DND-41 (cell line): ENCODE measurements around the gene SART3.

Source experiments
- ATAC-seq: fragments of 200-7000 bp; cut with Tn5 transposase; 3 replicates; pipeline ENCODE4 v1.9.1; 2021; ENCODE audit warnings: low read depth; ENCODE audit not compliant: insufficient read depth
- DNase-seq: peaks from one replicate; pipeline ENCODE4 v3.0.0-alpha.2; 2020
- H2AFZ ChIP-seq: 2 replicates; pipeline ENCODE4 v1.6.0; 2012; ENCODE audit warnings: low read depth, low read length
- H3K27ac ChIP-seq: 2 replicates; pipeline ENCODE4 v1.5.1; 2012; ENCODE audit warnings: low read length, inconsistent platforms
- H3K27me3 ChIP-seq: fragments of 200-600 bp; sonication (generic); 2 replicates; pipeline ENCODE4 v1.6.0; 2012; ENCODE audit warnings: low read length, mild to moderate bottlenecking, inconsistent platforms; ENCODE audit not compliant: insufficient read depth, poor library complexity
- H3K36me3 ChIP-seq: 2 replicates; pipeline ENCODE4 v1.5.1; 2012; ENCODE audit warnings: low read length, inconsistent platforms; ENCODE audit not compliant: insufficient read depth
- H3K4me1 ChIP-seq: 2 replicates; pipeline ENCODE4 v1.5.1; 2012; ENCODE audit warnings: mild to moderate bottlenecking, low read length; ENCODE audit not compliant: insufficient read depth
- H3K4me2 ChIP-seq: 2 replicates; pipeline ENCODE4 v1.6.0; 2012; ENCODE audit warnings: mild to moderate bottlenecking, moderate library complexity, low read length, inconsistent platforms; ENCODE audit not compliant: insufficient read depth
- H3K4me3 ChIP-seq, 2 experiments: fragments of 200-600 bp in 1 of 2; shearing (Covaris generic) in 1 of 2; 2 replicates each; pipeline ENCODE4 v1.5.1; 2012 to 2016; ENCODE audit warnings: inconsistent platforms in 2 of 2, low read length in 2 of 2, mild to moderate bottlenecking in 2 of 2, low read depth in 1 of 2, moderate library complexity in 1 of 2
- H3K79me2 ChIP-seq: 2 replicates; pipeline ENCODE4 v1.6.0; 2012; ENCODE audit warnings: low read length, inconsistent platforms; ENCODE audit not compliant: insufficient read depth
- H3K9ac ChIP-seq: 2 replicates; pipeline ENCODE4 v1.6.0; 2012; ENCODE audit warnings: low read depth, mild to moderate bottlenecking, inconsistent platforms, low read length, moderate library complexity
- H3K9me3 ChIP-seq: 2 replicates; pipeline ENCODE4 v1.5.1; 2012; ENCODE audit warnings: low read length, moderate library complexity, mild to moderate bottlenecking, inconsistent platforms; ENCODE audit not compliant: insufficient read depth, severe bottlenecking
- H4K20me1 ChIP-seq: 2 replicates; pipeline ENCODE4 v1.6.0; 2012; ENCODE audit warnings: low read length; ENCODE audit not compliant: insufficient read depth
- CTCF ChIP-seq: IDR thresholded peaks from 2 replicates; pipeline ENCODE4 v1.5.1; 2012; ENCODE audit warnings: borderline replicate concordance, low read length, moderate library complexity, mild to moderate bottlenecking; ENCODE audit not compliant: poor library complexity, severe bottlenecking; ENCODE audit errors: extremely low read depth
- EZH2 ChIP-seq: IDR thresholded peaks from 3 replicates; pipeline ENCODE4 v1.6.1; 2012; ENCODE audit warnings: borderline replicate concordance, low read depth, mild to moderate bottlenecking, moderate library complexity, low read length, inconsistent platforms; ENCODE audit not compliant: severe bottlenecking

The SART3 gene

GRCh38 chr12:108538616-108539195, 22.3 kb downstream of the SART3 start:
- ATAC-seq (no peak), DNase-seq (no peak)
- no peak overlapping the region for H3K9ac ChIP-seq
- H3K4me1 ChIP-seq, result no peaks in the 10 kb centered on the region
- H3K4me2 ChIP-seq, result no peak overlapping the region
- no peak overlapping the region for H3K4me3 ChIP-seq
- no peaks in the 10 kb centered on the region for H3K27me3 ChIP-seq
- no peaks in the 10 kb centered on the region for H3K9me3 ChIP-seq
- peaks cover 45% of the 10 kb centered on the region; the same call in 1 of the 2 replicates for H4K20me1 ChIP-seq
- H2AFZ ChIP-seq, result no peak overlapping the region
- peaks cover 59% of the 10 kb centered on the region for H3K79me2 ChIP-seq
- no peak for TF ChIP-seq EZH2
- no peak for TF ChIP-seq CTCF
- no peak overlapping the region for H3K27ac ChIP-seq
- peaks cover 87% of the 10 kb centered on the region for H3K36me3 ChIP-seq

GRCh38 chr12:108538146-108538545, 22.8 kb downstream of the SART3 start:
- H3K4me2 ChIP-seq, result no peak overlapping the region
- peaks cover 87% of the 10 kb centered on the region for H3K36me3 ChIP-seq
- no peaks in the 10 kb centered on the region for H3K4me1 ChIP-seq
- no peak overlapping the region for H3K9ac ChIP-seq
- H3K4me3 ChIP-seq, result no peak overlapping the region
- peaks cover 53% of the 10 kb centered on the region for H3K79me2 ChIP-seq
- no peaks in the 10 kb centered on the region for H3K9me3 ChIP-seq
- peaks cover 41% of the 10 kb centered on the region; the same call in 1 of the 2 replicates for H4K20me1 ChIP-seq
- no peaks in the 10 kb centered on the region for H3K27me3 ChIP-seq
- H2AFZ ChIP-seq, result no peak overlapping the region
- ATAC-seq (no peak), DNase-seq (no peak)
- H3K27ac ChIP-seq, result no peak overlapping the region
- TF ChIP-seq EZH2 (no peak), CTCF (no peak)

GRCh38 chr12:108531929-108532848, 28.8 kb downstream of the SART3 start:
- no peak for DNase-seq

More at GRCh38 chr12:108531929-108532848, 28.8 kb downstream of the SART3 start:
- H4K20me1 ChIP-seq, result peaks cover 20% of the 10 kb centered on the region; the same call in 1 of the 2 replicates
- H3K36me3 ChIP-seq, result peaks cover 96% of the 10 kb centered on the region
- H3K4me1 ChIP-seq, result no peaks in the 10 kb centered on the region
- no peak overlapping the region for H3K9ac ChIP-seq
- TF ChIP-seq EZH2 (no peak), CTCF (no peak)
- H2AFZ ChIP-seq, result no peak overlapping the region
- no peak for ATAC-seq
- H3K27ac ChIP-seq, result no peak overlapping the region
- H3K4me2 ChIP-seq, result no peak overlapping the region
- peaks cover 7% of the 10 kb centered on the region; the same call in 1 of the 2 replicates for H3K79me2 ChIP-seq
- H3K4me3 ChIP-seq, result no peak overlapping the region
- H3K27me3 ChIP-seq, result no peaks in the 10 kb centered on the region
- H3K9me3 ChIP-seq, result no peaks in the 10 kb centered on the region
